Esophagus muscularis mucosa (tissue), 4 donors: ENCODE data around the gene LRRC4C. TPM values are rescaled to one million over a fixed set of nuclear protein-coding genes. Genes with fewer than 3 reads are reported as not detected.

ENCODE experiments used
- DNase-seq: peaks from one replicate; pipeline ENCODE4 v3.0.0-alpha.2; 2017; ENCODE audit errors: extremely low spot score
- H3K27ac ChIP-seq, 4 donors: fragments of 200-600 bp; sonication (generic); replicated peaks in 1 of 4; 1 replicate in 3 of 4; 2 replicates in 1 of 4; pipeline ENCODE4 v1.5.1; 2016 to 2019; ENCODE audit warnings: mild to moderate bottlenecking in 1 of 4
- H3K27me3 ChIP-seq, 4 donors: fragments of 200-600 bp; sonication (generic); one replicate each; pipeline versions ENCODE4 v1.5.1 to v1.6.0; 2016 to 2019
- H3K36me3 ChIP-seq, 4 donors: fragments of 200-600 bp; sonication (generic); one replicate each; pipeline ENCODE4 v1.5.1; 2016 to 2019
- H3K4me1 ChIP-seq, 4 donors: fragments of 200-600 bp; sonication (generic); one replicate each; pipeline ENCODE4 v1.5.1; 2016 to 2019
- H3K4me3 ChIP-seq, 4 donors: fragments of 200-600 bp; sonication (generic); 1 replicate in 2 of 4; 2 replicates in 2 of 4; pipeline ENCODE4 v1.5.1; 2016 to 2019; ENCODE audit warnings: mild to moderate bottlenecking in 4 of 4, moderate library complexity in 1 of 4
- H3K9me3 ChIP-seq, 4 donors: fragments of 200-600 bp; sonication (generic); 1 replicate in 3 of 4; 2 replicates in 1 of 4; pipeline ENCODE4 v1.5.1; 2016 to 2019
- CTCF ChIP-seq, 3 experiments: fragments of 200-600 bp in 2 of 3; fragments of 450-650 bp in 1 of 3; sonication (generic) in 2 of 3; IDR thresholded peaks; one replicate each; pipeline ENCODE4 v1.5.1; 2017 to 2019; ENCODE audit warnings: antibody characterized with exemption in 3 of 3, mild to moderate bottlenecking in 2 of 3, moderate library complexity in 1 of 3
- EP300 ChIP-seq: sonication (generic); formaldehyde crosslinking; IDR thresholded peaks from one replicate; pipeline ENCODE4 v1.6.1; 2017; ENCODE audit warnings: antibody characterized with exemption
- POLR2A ChIP-seq: fragments of 450-650 bp; IDR thresholded peaks from one replicate; pipeline ENCODE4 v1.6.1; 2017; ENCODE audit warnings: antibody characterized with exemption, moderate library complexity, mild to moderate bottlenecking, low read depth
- POLR2AphosphoS5 ChIP-seq, 2 donors: sonication (generic); formaldehyde crosslinking; IDR thresholded peaks; one replicate each; pipeline ENCODE4 v1.6.1; 2017; ENCODE audit warnings: antibody characterized with exemption in 2 of 2
- WGBS: methylation state at CpG from one replicate; pipeline ENCODE4 v1.1.5; 2018; 5-methylcytosine and 5-hydroxymethylcytosine counted together
- intact Hi-C: fragments of 100-400 bp; cut with DNase I; formaldehyde crosslinking; loops from one replicate; pipeline ENCODE4 v1.15.1; 2023
- total RNA-seq, 4 donors: library from RNA; depleted of rRNA; stranded (reverse); fragments of >200 nt; gene quantifications; one replicate each; pipeline versions ENCODE4 v1.1.0 to v1.2.1, GENCODE V29; 2016

The LRRC4C gene
- total RNA-seq, 4 donors from 2014 or later, result 1.2 to 4.0 (median 2.2) TPM

GRCh38 chr11:41414771-41415440 lies 44.5 kb downstream of the LRRC4C start:
- 76% methylated on average over 4 of the region's 4 CpGs for whole genome bisulfite sequencing
- Histone ChIP-seq H3K36me3 (no peaks in the 10 kb centered on the region), H3K4me3 (no peak overlapping the region), H3K9me3 (no peaks in the 10 kb centered on the region), H3K27me3 (no peaks in the 10 kb centered on the region), H3K4me1 (no peaks in the 10 kb centered on the region), H3K27ac (no peak overlapping the region)
- intact Hi-C loops, result no loop called here
- no peak for DNase-seq
- no peak for TF ChIP-seq POLR2A
- no peak for TF ChIP-seq EP300
- no peak for TF ChIP-seq POLR2AphosphoS5 (IDR thresholded peaks at IDR 0.05)

GRCh38 chr11:41413843-41414242 lies 45.6 kb downstream of the LRRC4C start:
- no peaks in the 10 kb centered on the region for H3K36me3 ChIP-seq
- H3K4me3 ChIP-seq, result no peak overlapping the region
- whole genome bisulfite sequencing, result 38% methylated on average over 3 of the region's 3 CpGs
- H3K9me3 ChIP-seq, result no peaks in the 10 kb centered on the region
- intact Hi-C loops, result no loop called here
- H3K27ac ChIP-seq, result no peak overlapping the region
- H3K27me3 ChIP-seq, result no peaks in the 10 kb centered on the region
- TF ChIP-seq EP300 (no peak), POLR2AphosphoS5 (IDR thresholded peaks at IDR 0.05) (no peak), CTCF (IDR thresholded peaks at IDR 0.05) (no peak), POLR2A (no peak)
- no peak for DNase-seq
- H3K4me1 ChIP-seq, result no peaks in the 10 kb centered on the region

GRCh38 chr11:41405812-41406211 lies 53.6 kb downstream of the LRRC4C start:
- Histone ChIP-seq H3K27me3 (no peaks in the 10 kb centered on the region), H3K4me3 (no peak overlapping the region), H3K36me3 (no peaks in the 10 kb centered on the region), H3K4me1 (no peaks in the 10 kb centered on the region), H3K27ac (no peak overlapping the region), H3K9me3 (no peaks in the 10 kb centered on the region)
- no peak for DNase-seq
- TF ChIP-seq POLR2AphosphoS5 (IDR thresholded peaks at IDR 0.05) (no peak), CTCF (IDR thresholded peaks at IDR 0.05) (no peak), POLR2A (no peak), EP300 (no peak)
- intact Hi-C loops, result no loop called here

- DNase-seq, result no peak
- peaks cover 0 to 5% (median 0%) of the 10 kb centered on the region in 4 donors for H3K4me1 ChIP-seq
- H3K36me3 ChIP-seq, result no peaks in the 10 kb centered on the region
- intact Hi-C loops, result no loop called here
- no peaks in the 10 kb centered on the region for H3K27me3 ChIP-seq
- H3K9me3 ChIP-seq, result no peaks in the 10 kb centered on the region
- 89% methylated on average over 2 of the region's 2 CpGs for WGBS
- no peak overlapping the region for H3K4me3 ChIP-seq
- TF ChIP-seq EP300 (no peak), CTCF (IDR thresholded peaks at IDR 0.05) (no peak), POLR2A (no peak), POLR2AphosphoS5 (IDR thresholded peaks at IDR 0.05) (no peak)
- H3K27ac ChIP-seq, result no peak overlapping the region
Measured at GRCh38 chr11:41404109-41404508, 55.3 kb downstream of the LRRC4C start.

GRCh38 chr11:41403458-41403857 lies 56.0 kb downstream of the LRRC4C start:
- Histone ChIP-seq H3K4me1 (peaks cover 0 to 5% (median 0%) of the 10 kb centered on the region in 4 donors), H3K9me3 (no peaks in the 10 kb centered on the region), H3K4me3 (no peak overlapping the region), H3K27me3 (no peaks in the 10 kb centered on the region), H3K36me3 (no peaks in the 10 kb centered on the region), H3K27ac (no peak overlapping the region)
- no peak for DNase-seq
- intact Hi-C loops, result no loop called here
- TF ChIP-seq POLR2A (no peak), CTCF (IDR thresholded peaks at IDR 0.05) (no peak), POLR2AphosphoS5 (IDR thresholded peaks at IDR 0.05) (no peak), EP300 (no peak)
- WGBS, result 52% methylated on average over 2 of the region's 2 CpGs
